Measurements from ENCODE around the gene VLDLR.

GRCh38 chr9:2591967-2592366 is 29.6 kb upstream of the VLDLR start:
- TF ChIP-seq CTCF (IDR thresholded peaks at IDR 0.05): no peak
- no peak for TF ChIP-seq POLR2A (IDR thresholded peaks at IDR 0.05)

Data from lower leg skin (tissue), 3 donors.